GM12864 (cell line): ENCODE results near the gene TAPBP.

ENCODE experiments used
- DNase-seq: peaks from one replicate; pipeline ENCODE4 v3.0.0-alpha.2; 2011; ENCODE audit warnings: low read depth
- H3K4me3 ChIP-seq: 2 replicates; pipeline ENCODE4 v1.5.1; 2011; ENCODE audit warnings: mild to moderate bottlenecking, low read depth, low read length, control low read depth
- CTCF ChIP-seq: IDR thresholded peaks from 2 replicates; pipeline ENCODE4 v1.5.1; 2011; ENCODE audit warnings: low read depth, mild to moderate bottlenecking, moderate library complexity, low read length, control low read depth, inconsistent platforms; ENCODE audit errors: missing control alignments

TAPBP gene

GRCh38 chr6:33304216-33304615 is 9.7 kb downstream of the TAPBP start:
- DNase-seq, result no peak
- no peak for TF ChIP-seq CTCF
- H3K4me3 ChIP-seq, result no peak overlapping the region

GRCh38 chr6:33301877-33302276 is 12.0 kb downstream of the TAPBP start:
- H3K4me3 ChIP-seq, result no peak overlapping the region
- no peak for DNase-seq
- TF ChIP-seq CTCF, result no peak

- peak; percentile 67 for TF ChIP-seq CTCF
- H3K4me3 ChIP-seq, result peak overlapping the region; percentile 69
- DNase-seq, result peak; percentile 79
Measured at GRCh38 chr6:33299237-33299944, 14.5 kb downstream of the TAPBP start.

GRCh38 chr6:33298773-33299236 is 15.1 kb downstream of the TAPBP start, which contains the start of gene RGL2:
Gene RGL2 (minus strand): TSS chr6:33298942. CDS start chr6:33298610, 332 bp downstream.
- H3K4me3 ChIP-seq, result peak within 1 kb of the TSS; percentile 69
- no peak for DNase-seq
- no peak for TF ChIP-seq CTCF

- H3K4me3 ChIP-seq, result peak overlapping the region; percentile 69
- peak; percentile 19 for TF ChIP-seq CTCF
- DNase-seq, result no peak
Measured at GRCh38 chr6:33297956-33298772, 15.7 kb downstream of the TAPBP start.

GRCh38 chr6:33297406-33297955 is 16.4 kb downstream of the TAPBP start:
- TF ChIP-seq CTCF, result no peak
- peak overlapping the region; percentile 45 for H3K4me3 ChIP-seq
- DNase-seq, result no peak
